Loucy (cell line): Measurements from ENCODE around the gene LMAN2L.

ENCODE experiments used
- CTCF ChIP-seq: fragments of 200-600 bp; sonication (generic); conservative IDR thresholded peaks from 2 replicates; pipeline ENCODE4 v1.5.1; 2014; ENCODE audit warnings: mild to moderate bottlenecking, antibody characterized with exemption, low read length
- EZH2phosphoT487 ChIP-seq: fragments of 200-600 bp; IDR thresholded peaks from 2 replicates; pipeline ENCODE4 v1.6.1; 2018; ENCODE audit warnings: antibody characterized with exemption, mild to moderate bottlenecking, moderate library complexity, borderline replicate concordance

- TF ChIP-seq CTCF (no peak), EZH2phosphoT487 (no peak)
These were observed 19.1 kb upstream of the LMAN2L start for GRCh38 chr2:96758987-96759386.
